GM12872 (cell line): ENCODE results near the gene RANBP17.

Experiments used
- TF ChIP-seq, protein P1 (sequence below): IDR thresholded peaks from 3 replicates; pipeline ENCODE4 v1.5.1; 2011; ENCODE audit warnings: low read depth, mild to moderate bottlenecking, low read length, moderate library complexity; ENCODE audit not compliant: insufficient read depth

RANBP17 gene

DNA sequence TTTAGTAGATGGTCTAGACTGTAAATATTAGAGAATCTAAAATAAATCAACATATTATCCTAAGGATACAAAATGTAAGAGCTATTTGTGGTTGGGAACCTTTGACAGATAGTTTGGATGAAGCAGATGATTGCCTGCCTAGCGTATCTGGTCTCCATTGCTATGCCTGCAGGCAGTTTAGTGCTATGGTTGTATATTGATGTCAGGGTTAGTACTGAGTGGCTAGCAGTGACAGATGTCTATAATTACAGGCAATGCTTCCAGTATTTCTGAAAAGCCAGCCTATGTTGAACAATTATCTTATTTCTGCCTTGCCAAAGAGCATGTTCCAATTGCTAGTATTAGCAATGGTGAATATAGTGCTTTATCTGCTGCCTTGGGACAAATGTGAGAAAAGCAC, 296.0 kb downstream of the RANBP17 start:
- TF ChIP-seq, protein P1, sequence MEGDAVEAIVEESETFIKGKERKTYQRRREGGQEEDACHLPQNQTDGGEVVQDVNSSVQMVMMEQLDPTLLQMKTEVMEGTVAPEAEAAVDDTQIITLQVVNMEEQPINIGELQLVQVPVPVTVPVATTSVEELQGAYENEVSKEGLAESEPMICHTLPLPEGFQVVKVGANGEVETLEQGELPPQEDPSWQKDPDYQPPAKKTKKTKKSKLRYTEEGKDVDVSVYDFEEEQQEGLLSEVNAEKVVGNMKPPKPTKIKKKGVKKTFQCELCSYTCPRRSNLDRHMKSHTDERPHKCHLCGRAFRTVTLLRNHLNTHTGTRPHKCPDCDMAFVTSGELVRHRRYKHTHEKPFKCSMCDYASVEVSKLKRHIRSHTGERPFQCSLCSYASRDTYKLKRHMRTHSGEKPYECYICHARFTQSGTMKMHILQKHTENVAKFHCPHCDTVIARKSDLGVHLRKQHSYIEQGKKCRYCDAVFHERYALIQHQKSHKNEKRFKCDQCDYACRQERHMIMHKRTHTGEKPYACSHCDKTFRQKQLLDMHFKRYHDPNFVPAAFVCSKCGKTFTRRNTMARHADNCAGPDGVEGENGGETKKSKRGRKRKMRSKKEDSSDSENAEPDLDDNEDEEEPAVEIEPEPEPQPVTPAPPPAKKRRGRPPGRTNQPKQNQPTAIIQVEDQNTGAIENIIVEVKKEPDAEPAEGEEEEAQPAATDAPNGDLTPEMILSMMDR, result no peak

DNA sequence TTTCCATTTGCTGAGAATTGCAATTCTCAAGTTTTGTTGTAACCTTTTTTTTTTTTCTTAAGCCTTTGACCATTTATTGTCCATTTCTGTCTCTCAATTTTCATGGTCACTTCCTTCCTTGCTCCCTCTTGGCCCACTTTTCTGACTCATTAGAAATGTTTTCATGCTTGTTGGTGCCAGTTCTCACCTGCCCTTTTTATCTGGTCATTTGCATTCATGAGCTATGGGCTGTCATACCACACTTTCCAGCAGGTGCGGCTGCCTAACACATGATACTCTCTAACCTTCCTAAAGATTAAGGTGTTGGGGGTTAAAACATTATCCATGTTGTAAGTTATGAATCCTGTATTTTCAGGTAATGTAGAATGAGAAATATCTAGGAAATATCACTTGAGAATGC, 296.8 kb downstream of the RANBP17 start:
- TF ChIP-seq, protein P1, result no peak

DNA sequence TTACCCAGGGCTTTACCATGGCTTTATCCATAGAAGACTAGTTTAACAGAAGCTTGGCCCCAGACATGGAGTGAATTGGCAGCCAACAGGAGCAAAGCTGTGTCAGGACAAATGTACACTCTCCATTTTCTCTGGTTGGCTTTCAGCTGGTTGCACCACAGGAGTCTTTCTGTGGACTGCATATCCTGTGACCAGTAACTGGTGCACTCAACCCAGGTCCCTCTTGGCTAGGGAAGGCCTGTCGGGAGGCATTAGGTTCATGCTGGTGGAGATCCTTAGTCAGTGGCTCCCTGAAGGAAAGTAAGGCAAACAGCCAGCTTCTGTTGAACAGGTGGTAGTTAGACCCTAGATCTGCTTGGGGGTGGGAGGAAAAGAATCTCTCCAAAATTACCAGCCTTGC, 300.3 kb downstream of the RANBP17 start:
- TF ChIP-seq, protein P1, result no peak

DNA sequence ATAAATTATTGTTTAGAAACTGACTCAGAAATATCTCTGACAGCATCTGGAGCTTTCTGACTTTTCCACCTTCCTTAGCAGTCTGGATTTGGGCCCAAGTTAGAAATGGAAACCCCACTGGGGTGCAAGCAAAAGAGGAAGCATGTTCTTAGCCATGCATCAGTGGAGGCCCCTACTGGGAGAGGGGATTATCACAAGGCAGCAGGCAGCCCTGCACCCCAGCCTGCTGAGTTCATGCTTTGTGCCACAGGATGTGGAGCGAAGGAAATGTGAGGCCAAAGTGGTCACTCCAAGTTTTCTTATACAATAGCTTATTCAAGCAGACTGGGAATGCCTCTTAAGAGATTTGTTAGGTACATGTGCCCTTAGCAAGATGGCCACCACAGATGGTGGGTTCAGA, 300.8 kb downstream of the RANBP17 start:
- TF ChIP-seq, protein P1, result peak; percentile 66

DNA sequence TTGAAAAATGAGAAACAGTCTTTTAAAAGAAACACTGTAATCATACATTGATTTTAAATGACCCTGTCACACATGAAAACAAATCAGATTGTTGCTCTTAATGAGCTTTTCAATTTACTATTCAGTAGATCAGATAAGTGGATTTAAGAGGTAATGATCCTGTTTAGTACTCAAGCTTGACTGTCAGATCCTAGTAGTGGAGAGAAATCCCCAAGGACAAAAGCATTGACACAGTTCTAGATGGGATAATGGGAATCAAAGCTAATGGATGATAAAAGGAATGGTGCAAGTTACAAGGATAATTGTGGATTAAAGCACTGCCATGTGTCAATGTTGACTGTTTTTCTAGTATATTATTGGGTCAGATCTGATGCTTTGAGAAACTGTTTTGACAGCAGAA, 304.9 kb downstream of the RANBP17 start:
- TF ChIP-seq, protein P1, result no peak

DNA sequence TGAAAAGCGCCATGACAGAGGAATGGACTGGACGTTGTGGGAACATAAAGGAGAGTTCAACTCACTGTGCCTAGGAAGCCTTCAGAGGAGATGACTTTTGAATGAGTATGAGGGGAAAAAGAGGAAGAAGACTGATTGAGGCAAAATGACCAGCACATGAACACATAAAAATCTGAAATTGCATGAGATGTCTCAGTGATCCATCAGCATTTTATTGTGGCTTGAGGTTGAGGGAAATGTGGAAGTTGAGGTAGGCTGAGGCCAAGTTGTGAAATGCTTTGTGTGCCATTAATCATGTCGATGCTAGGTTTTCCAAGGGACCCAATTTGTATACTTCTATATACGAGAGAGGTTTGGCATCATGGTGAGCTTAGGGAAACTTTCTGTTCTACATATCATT, 306.4 kb downstream of the RANBP17 start:
- TF ChIP-seq, protein P1, result no peak

DNA sequence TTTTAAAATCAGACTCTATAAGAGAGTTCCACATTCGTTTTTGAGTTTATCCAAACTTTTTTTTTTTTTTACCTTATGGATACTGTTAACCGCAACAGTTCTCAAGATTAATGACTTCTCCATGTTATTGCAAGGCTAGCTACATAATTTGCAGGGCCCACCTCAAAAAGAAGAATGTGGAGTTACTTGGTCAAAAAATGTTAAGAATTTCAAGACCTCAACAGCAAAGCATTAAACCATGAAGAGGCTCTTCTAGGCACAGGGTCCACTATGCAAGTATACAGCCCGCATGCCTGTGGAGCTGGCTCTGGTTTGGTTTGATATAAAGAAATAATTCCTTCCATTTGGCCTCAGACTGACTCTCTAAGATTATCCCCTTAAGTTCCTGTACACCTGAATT, 313.9 kb downstream of the RANBP17 start:
- TF ChIP-seq, protein P1, result no peak

DNA sequence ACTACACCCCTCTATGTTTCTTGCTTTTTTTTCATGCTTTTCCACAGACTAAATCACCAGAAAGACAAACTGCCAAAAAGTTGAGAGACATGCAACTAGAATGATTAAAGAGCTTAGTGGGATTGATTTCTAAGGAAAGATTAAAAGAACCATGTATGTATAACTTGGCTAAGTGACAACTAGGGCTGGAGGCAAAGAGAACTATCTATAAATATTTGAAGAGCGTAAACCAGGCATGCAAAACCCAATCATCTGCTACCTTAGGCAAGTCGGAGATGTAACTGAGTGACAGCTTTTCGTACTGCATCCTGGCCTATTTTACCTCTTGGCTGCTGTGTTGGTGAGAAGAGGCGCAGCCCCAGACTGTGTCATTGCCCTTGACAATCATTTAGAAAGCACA, 326.2 kb downstream of the RANBP17 start:
- TF ChIP-seq, protein P1, result no peak
